T-helper 9 cell (primary cell): ENCODE results near the gene MAN1B1.
"Not testable (repeated sequence)": the region's sequence is repeated elsewhere in the genome, so short reads cannot be mapped to it uniquely, and the experiment has no call there.

Experiments
- DNase-seq: peaks from one replicate; pipeline ENCODE4 v3.0.0-alpha.2; 2020

Gene MAN1B1

GRCh38 chr9:137129456-137130175 is 42.8 kb downstream of the MAN1B1 start:
- peak; percentile 79 for DNase-seq

DNA sequence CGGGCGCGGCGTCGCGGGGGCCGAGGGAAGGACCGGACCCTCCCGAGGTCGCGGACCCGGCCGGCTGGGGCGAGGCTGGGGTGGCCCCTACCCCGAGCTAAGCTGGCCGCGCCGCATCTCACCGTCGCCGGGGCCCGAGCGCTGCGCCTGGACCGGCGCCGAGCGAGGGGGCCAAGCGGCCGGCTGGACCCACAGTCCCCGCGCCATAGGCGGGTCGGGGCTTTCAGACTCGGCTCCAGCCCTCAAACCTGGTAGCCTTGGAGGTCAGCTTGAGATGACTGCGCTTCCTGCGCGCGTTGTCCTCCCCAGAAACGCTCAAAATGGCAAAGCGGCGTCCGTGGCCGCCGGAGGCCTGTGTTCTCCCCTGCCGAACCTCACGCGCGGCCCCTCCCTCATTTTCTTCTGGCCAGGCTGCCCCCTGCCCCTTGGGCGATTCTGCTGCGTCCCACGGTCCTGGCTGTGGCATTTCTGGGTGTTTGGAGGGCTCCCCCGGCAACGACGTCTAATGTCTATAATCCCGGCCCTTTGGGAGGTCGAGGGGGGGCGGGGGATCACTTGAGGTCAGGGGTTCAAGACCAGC is 43.5 kb downstream of the MAN1B1 start:
- DNase-seq = no peak

GRCh38 chr9:137134191-137134590 is 47.4 kb downstream of the MAN1B1 start:
- no peak for DNase-seq

DNA sequence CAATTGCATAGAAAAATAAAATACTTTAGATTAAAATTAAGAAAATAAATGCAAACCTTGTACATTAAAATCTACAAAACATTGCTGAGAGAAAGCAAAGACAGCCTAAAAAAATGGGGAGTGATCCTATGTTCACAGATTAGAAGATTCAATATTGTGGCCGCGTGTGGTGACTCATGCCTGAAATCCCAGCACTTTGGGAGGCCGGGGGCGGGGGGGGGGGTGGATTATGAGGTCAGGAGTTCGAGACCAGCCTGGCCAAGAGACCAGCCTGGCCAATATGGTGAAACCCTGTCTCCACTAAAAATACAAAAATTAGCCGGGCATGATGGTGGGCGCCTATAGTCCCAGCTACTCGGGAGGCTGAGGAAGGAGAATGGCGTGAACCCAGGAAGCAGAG is 48.4 kb downstream of the MAN1B1 start:
- not testable (repeated sequence) for DNase-seq

DNA sequence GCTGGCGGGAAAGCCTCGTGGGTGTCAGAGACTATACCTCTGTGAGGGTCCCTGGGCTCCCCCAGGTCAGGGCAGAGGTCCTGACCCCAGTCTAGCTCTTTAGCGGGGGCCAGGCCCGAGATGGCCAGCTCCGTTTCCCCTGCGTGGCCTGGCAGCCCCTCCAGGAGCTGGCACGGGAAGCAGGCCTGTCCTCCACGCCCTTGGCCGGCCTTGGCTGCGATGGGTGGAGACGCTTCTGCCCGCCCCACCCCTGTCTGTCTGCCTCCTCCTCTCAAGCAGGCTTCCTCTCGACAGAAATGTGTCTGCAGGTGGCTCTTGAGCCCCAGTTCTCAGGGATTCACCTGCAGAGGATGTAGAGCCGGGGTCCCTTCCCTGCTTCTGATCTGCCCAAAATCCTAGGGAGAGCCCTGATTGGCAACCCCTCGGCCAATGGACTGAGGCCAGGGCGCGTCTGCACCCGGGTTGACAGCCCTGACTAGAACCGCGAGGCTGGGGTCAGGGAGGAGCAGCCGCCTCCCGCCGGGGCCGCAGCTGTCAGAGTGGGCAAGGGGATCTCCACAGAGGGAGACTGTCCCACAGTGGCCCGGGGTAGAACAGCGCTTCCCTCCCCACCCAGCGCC is 49.6 kb downstream of the MAN1B1 start:
- no peak for DNase-seq

DNA sequence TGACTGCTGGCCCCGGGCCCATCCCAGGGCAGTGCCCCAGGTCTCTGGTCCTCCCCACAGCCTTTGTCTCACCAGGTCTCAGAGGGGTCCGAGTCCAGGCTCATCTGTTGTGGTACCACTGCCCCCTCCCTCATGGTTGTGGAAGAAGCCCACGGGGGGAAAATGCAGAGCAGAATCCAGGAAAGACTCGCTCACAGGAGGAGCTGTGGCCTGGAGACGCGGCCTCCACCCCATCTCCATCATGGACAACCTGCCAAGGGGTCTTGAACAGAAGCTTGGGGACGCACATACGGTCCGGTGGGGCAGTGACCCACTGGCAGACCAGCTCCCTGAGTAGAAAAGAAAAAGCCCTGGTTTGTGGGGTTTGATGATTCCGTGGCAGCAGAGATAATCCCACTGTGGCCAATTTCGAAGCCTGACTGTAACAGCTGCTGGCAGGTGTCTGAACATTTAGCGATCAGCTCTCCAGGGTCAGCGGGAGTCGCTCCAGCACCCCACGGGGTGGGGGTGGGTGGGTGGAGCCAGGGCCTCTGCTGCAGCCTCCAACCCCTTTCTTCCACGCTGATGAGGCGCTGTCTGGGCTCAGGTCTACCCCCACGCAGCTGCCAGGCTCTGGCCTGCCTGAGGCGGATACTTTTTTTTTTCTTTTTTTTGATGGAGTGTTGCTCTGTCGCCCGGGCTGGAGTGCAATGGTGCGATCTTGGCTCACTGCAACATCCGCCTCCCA is 50.3 kb downstream of the MAN1B1 start:
- DNase-seq = no peak

- DNase-seq = no peak
Observed at GRCh38 chr9:137138058-137138721, 51.4 kb downstream of the MAN1B1 start.

- peak; percentile 34 for DNase-seq
Observed at GRCh38 chr9:137138722-137139467, 52.1 kb downstream of the MAN1B1 start, which contains the start of gene GRIN1. Gene GRIN1, plus strand, starts transcription at chr9:137139154. Its CDS starts 333 bp downstream, at chr9:137139487.

DNA sequence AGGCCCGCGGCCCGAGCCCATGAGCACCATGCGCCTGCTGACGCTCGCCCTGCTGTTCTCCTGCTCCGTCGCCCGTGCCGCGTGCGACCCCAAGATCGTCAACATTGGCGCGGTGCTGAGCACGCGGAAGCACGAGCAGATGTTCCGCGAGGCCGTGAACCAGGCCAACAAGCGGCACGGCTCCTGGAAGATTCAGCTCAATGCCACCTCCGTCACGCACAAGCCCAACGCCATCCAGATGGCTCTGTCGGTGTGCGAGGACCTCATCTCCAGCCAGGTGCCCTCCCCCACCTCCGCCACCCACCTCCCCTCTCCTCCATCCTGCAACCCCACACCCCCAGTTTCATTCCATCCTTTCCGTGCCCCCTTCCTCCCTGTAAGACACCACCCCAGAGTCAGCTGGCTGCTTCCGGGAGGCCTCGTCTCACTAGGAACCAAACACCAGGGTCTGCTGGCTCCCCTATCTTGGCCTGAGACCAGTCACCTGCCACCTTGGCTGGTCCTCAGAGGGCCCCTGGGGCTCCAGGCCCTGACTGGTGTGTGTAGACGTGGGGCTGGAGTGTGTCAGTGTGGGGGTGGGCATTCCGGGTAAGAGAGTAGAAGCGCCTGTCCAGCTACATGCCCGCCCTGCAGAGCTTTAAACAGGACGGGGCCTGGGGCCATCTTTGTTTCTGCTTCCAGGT is 52.8 kb downstream of the MAN1B1 start:
- no peak for DNase-seq

GRCh38 chr9:137140151-137141012 is 53.6 kb downstream of the MAN1B1 start:
- no peak for DNase-seq

DNA sequence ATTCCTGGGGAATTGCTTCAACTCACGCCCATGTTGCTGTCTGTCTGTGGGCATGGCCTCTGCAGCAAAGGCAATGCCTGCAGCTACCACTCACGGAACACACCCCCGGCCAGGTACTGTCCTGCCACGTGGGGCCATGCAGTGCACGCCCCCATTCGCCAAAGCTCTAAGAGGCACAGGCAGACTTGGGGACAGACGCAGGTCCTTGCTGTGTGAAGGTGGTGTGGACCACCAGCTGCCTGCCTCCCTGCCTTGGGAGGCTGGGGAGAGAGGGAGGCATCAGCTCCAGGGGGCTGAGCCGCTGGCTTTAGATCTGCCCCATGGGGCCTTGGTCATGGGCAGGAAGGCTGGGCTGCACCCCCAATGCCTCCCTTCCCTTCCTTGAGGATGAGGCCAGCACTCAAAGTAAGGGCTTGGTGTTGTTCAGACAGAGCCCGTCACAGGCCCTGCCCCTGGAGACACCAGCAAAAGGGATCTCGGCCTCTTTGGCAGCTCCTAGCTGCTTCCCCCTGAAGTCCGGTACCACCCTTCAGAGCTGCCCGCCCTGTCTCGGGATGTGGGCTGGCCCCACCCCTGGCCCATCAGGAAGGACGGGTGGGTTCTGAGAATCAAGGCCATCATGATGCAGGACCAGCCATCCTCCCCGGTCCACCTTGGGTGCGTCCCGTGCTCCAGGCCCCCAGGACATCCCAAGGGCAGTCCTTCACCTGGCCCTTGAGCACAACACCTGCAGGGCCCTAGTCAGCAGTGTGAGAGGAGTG is 54.4 kb downstream of the MAN1B1 start:
- no peak for DNase-seq

GRCh38 chr9:137141976-137142936 is 55.5 kb downstream of the MAN1B1 start:
- no peak for DNase-seq

DNA sequence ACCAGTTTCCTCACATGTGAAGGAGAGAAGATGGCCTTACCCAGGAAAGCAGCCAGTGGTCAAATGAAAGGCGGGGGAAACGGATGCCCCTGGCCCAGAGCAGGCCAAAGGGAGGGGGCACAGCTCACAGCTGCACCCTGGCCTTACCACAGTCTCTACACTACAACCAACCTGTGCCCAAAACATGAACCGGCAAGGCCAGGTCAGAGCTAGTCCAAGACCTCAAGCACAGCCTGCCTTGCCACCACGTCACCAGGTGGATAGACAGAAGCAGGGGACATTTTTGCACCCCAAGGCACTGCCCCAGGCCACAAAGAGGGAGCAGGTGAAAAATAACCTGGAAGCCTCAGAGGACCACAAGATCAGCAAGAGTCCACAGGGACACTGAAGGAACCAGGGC is 56.7 kb downstream of the MAN1B1 start:
- DNase-seq = no peak

GRCh38 chr9:137145731-137146526 is 59.1 kb downstream of the MAN1B1 start:
- no peak for DNase-seq

DNA sequence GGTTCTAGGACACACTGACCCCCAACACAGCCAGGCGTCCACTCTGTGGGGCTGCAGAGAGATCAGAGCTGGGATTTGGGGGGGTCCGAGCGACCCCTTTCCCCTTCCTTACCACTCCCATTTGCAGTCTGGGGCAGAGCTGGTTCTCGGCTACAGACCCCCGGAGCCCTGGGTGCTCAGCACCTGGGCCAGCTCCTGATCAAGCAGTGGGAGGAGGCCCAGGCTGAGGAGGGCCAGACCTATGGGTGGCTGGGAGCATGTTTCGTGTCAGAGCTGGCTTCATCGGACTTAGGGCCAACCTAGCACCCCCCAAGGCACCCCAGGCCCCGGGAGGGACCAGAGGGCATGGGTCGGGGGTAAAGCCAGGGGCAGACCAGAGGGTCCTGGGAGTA is 59.7 kb downstream of the MAN1B1 start:
- no peak for DNase-seq

DNA sequence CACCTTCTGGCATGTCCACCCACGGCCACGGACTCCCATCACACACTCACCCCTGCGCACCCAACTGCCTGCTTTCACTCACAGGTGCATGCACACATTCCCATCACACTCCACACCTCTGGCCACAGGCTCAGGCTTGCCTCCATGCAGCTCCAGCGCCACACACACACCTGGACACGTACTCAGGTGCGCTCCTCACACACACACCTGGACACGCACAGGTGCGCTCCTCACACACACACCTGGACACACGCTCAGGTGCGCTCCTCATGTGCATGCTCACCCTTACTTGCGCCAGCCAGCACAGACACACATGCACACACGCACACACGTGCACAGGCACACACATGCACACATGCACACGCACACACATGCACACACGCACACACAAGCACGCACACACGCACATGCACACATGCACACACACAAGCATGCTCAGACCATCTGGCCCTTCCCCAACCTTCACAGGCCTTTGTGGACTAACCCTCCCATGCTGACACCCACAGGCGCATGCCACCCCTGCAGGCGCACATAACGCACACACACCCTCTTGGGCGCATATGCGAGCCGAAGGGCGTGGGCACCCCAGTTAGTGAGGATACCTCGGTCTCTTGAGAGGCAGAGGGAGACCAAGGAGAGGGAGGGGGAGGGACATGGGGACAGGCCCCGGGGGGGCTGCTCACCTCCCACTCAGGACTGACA is 60.5 kb downstream of the MAN1B1 start:
- DNase-seq = no peak

DNA sequence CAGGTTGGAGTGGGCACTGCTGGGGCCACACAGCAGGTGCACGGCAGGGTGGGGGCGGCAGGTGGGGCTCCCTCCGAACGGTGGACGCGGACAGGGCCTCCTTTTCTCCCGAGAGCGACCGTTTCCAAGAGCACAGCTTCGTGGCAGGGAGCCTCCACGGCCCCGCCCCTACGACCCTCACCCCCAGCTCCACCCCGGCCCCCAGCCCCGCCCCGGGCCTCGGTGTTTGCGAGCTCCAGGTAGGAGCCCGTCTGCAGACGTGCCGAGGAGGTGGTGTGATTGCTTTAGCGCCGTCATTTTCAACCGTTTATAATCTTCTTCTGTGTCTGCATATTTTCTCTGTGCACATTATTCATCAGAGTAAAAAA is 61.0 kb downstream of the MAN1B1 start:
- no peak for DNase-seq
